Fibroblast of peridontal ligament (primary cell): ENCODE measurements around the gene SLCO6A1.
"Not testable (repeated sequence)": the region's sequence is repeated elsewhere in the genome, so short reads cannot be mapped to it uniquely, and the experiment has no call there.

Experiments used
- DNase-seq: peaks from one replicate; pipeline ENCODE4 v3.0.0-alpha.2; 2010; ENCODE audit errors: extremely low read depth

The SLCO6A1 gene, protein sequence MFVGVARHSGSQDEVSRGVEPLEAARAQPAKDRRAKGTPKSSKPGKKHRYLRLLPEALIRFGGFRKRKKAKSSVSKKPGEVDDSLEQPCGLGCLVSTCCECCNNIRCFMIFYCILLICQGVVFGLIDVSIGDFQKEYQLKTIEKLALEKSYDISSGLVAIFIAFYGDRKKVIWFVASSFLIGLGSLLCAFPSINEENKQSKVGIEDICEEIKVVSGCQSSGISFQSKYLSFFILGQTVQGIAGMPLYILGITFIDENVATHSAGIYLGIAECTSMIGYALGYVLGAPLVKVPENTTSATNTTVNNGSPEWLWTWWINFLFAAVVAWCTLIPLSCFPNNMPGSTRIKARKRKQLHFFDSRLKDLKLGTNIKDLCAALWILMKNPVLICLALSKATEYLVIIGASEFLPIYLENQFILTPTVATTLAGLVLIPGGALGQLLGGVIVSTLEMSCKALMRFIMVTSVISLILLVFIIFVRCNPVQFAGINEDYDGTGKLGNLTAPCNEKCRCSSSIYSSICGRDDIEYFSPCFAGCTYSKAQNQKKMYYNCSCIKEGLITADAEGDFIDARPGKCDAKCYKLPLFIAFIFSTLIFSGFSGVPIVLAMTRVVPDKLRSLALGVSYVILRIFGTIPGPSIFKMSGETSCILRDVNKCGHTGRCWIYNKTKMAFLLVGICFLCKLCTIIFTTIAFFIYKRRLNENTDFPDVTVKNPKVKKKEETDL

GRCh38 chr5:102498271-102499034 is at the start of gene SLCO6A1:
SLCO6A1 (minus strand) TSS chr5:102499001; CDS start chr5:102498844, 157 bp downstream.
- DNase-seq, result no peak

DNA sequence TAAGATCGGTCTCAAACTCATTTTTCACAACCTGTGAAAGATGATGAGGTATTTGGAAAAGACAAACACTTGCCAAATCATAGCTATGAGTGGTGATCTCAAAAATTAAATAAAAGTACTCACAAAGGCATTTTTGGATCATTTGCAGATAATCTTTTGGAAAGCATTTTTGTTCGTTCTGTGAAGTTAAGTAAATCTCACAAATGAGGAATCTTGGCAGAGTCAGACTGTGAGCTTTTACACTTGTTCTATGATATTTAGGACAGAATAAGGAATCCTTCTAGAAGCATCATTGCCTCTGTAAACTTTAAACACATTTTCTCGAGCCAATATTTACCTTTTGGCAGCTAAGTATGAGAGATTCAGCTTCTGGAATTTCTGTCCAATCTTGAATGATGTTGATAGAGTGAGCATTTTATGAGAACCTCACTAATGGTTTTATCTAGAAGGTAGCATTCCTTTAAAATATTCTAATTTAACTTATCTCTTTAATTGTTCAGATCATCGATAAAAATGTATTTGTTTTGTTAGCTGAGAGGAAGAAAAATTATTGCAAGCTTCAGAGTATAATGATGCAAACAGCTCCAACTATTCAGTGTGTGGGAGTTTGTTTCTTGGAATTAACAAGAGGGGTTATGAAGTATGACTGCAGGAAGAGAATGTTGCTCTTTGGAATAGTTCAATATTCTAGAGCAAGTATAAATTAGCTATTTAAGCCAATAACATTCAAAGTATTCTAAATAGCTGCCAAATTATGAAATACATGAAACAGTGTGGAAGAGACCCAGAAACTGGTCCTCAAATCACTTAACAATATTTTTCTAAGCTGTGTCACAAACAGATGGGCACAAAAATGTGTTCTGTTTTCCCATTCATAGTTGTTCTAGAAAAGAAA is 48.6 kb upstream of the SLCO6A1 start:
- DNase-seq, result no peak

GRCh38 chr5:102545175-102545574 is 46.4 kb upstream of the SLCO6A1 start:
- no peak for DNase-seq

GRCh38 chr5:102542057-102542456 is 43.3 kb upstream of the SLCO6A1 start:
- no peak for DNase-seq

DNA sequence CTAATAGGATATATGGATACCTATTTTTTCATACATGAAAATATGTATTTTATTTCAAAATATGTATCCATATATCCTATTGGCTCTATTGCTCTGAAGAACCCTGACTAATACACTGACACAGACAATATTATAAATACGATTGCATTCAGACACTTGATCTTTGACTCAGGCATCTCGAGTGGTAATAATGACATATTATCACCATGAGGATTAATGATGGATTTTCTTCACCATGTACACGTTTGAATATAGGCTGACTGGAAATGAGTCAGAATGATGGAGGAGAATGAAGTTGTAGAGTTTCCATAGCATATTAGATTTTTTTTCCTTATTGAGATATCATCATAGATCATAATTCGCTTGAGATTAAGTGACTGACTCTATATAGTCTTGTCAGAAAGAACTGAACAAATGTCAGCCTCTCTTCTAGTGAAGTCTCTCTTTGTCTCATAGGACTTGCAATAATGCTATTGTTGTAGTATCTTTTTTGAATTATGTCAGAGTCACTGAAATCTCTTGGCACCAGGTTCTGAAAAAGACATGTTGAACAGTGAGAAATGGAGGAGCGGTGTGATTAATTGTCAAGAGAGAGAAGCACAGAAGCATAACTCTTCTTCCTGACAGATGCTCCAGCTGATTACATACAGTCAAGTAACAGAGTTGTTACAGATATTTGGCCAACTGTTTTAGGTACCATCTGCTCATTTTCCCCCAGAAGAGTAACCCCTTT is 41.4 kb upstream of the SLCO6A1 start:
- no peak for DNase-seq

DNA sequence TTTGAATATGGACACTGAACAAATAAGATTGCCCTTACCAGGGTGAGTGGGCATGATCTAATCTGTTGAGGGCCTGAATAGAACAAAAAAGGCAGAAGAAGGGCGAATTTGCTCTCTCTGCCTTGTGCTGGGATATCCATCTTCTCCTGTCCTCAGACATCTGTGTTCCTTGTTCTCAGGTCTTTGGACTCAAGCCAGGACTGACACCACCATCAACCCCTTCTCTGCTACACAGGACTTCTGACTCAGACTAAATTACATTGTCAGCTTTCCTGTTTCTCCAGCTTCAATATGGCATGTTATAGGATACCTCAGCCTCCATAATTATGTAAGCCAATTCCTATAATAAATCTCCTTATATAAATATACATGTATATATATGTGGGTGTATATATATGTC is 40.8 kb upstream of the SLCO6A1 start:
- DNase-seq, result no peak

GRCh38 chr5:102537011-102537410 is 38.2 kb upstream of the SLCO6A1 start:
- DNase-seq, result no peak

GRCh38 chr5:102536323-102536928 is 37.6 kb upstream of the SLCO6A1 start:
- DNase-seq, result peak; percentile 45

DNA sequence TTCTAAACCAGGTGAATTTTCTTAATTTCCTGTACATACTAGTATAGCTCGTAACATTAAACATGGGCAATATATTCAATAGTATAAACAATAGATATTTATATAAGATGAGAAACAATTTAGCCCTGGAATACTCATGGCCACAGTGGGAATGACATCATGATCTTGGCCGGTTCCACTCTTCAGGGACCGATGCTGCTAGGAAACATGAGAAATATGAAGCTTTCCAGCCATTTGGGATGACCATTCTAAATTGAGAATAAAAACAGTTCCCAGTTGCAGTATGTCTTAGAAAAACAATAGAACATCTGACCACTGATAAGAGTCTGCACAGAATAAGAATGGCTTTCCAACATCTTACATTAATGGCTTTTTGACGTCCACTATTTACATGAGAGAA is 33.3 kb upstream of the SLCO6A1 start:
- peak; percentile 75 for DNase-seq

DNA sequence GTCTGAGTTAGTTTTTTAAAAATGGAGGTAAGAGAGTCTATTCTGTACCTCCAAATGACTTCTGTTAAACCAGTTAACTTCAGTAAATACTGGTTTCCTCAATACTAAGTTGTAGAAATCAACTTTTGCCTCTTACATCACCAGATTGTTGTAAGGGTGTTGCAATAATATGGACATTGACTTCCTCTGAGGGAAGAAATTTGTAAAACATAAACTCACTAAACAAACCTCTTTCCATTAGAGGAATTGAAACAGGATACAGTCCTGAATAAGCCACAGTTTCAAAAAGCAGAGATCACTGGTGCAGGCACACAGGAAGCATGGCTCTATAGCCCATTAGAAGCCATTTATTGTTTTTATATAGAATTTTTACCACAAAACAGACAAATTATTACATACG is 32.7 kb upstream of the SLCO6A1 start:
- peak; percentile 51 for DNase-seq

GRCh38 chr5:102529447-102529846 is 30.6 kb upstream of the SLCO6A1 start:
- DNase-seq, result no peak

DNA sequence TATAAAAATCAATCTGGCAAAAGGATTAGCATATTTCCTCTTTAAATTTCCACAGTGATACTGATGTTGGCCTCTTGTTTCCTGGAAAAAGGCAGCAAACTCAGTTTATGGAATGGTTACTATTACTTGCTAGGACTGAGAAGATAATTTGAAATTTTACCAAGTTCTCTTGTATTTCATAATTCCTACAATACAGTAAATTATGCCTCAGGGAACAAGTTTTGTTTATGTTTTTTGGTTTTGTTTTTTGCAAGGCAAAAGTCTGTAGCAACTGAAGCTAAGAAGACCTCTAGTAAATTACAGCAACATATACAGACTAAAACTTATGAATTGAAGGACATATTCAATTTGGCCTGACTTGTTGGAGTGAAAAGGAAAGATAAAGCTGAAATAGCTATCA is 30.2 kb upstream of the SLCO6A1 start:
- DNase-seq, result no peak

DNA sequence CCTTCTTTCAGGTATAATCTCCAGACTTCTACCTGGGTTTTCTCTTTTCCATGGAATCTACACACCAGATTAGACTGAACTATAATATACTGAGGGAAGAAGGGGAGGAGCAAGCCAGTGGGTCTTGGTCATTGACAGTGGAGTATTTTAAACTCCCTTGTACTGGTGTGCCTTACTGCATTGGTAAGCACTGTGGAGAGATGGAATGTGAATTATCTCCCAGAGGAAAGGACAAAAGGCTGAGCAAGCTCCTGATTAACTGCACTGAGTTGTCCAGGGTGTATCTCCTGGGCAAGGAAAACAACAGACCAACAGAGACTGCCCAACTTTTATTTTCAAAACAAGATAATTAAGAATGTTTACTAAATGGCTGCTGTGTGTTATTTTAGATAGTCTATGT is 29.8 kb upstream of the SLCO6A1 start:
- DNase-seq, result no peak

GRCh38 chr5:102527547-102527946 is 28.7 kb upstream of the SLCO6A1 start:
- no peak for DNase-seq

GRCh38 chr5:102523541-102524175 is 24.9 kb upstream of the SLCO6A1 start:
- DNase-seq, result no peak

DNA sequence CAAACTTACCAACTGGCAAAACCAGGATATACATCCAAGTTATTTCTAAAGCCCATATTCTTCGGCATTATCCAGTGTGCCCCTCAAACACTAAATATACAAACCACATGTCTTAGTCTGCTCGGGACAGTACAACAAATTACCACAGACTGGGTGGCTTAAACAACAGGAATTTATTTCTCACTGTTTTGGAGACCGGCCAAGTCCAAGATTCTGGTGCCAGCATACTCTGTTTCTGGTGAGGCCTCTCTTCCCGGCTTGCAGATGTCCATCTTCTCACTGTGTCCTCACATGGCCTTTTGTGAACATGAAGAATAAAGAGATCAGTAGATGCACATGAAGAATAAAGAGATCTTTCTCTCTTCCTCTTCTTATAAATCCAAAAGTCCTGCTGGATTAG is 12.9 kb upstream of the SLCO6A1 start:
- peak; percentile 41 for DNase-seq

GRCh38 chr5:102491261-102491914 is 7.4 kb downstream of the SLCO6A1 start:
- DNase-seq, result not testable (repeated sequence)

DNA sequence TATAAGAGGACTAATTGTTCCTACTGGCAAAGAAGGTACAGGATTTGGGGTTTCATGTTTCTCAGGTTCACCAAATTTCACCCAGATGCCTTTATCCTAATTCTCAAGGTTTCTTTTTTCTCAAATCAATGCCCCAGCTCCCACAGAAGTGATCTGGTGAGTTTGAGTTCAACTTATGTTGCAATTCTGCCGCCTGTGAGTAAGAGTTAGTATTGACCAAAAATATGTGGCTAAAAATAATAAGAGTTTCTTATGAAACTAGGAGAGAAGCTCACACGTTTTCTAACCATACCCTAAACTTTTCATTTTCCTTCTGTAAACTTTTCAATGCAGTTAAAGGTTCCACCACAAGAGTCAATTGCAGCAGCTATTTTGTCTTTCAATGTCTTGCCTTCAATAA is 15.1 kb downstream of the SLCO6A1 start:
- peak; percentile 18 for DNase-seq

DNA sequence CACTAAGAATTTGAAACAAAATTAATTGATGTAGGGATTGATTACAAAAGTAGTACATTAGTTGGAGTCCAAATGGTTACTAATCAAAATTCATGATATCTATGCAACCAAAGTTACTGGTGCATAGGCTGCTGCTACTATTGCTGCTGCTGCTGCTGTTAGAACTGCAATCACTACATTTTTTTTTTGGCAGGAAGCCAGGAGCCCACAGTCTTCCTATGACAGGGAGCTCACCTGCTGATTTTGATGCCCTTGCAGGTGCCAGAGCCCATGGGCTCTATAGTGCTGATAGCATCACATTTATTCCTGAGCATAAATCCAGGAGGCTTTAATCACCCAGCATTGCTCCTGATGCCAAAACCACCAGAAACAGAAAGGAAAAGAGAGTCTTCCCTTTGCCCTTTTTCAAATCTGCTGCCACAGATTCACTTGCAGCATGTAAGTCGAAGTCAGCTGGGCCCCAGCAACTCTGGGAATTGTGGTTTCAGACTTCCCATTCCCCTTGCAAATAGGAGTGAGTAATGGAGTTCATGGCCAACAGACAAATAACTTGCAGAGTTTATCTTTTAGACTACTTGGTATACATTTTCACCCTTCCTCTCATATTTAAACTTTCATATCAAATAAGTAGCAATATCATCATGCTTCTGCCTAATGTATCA is 17.6 kb downstream of the SLCO6A1 start:
- peak; percentile 48 for DNase-seq
